ENCODE measurements around the gene COL21A1.

The COL21A1 gene

DNA sequence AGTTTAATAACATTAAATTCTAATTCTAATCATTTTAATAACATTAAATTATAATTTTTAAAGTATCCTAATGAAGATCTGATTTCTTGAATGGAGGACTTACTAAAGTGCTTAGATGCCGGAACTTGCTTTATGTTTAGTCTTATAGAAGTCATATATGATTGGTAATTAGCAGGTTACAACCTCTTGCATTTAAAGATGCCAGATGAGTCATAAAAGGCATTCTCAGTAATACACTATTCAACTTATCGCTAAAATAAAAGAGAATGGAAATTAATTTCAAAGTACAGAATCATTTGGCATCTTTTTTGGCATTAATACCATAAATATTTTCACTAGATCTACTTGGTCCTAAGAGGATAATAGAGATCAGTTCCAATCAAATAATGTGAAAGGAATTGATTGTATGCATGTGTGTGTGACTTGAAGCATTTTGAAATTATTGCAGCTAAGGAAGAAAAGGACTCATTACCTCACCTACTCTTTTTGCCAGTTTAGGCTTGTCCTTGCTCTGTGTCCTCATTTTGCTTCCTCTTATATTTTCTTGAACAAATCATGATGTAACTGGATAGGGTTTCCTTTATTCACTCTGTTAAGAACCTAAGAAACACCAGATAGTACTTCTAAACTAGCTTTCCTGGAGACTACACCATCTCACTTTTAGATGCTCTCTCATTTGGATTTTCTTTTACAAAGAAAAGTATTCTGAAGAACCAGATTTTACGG lies 2.7 kb downstream of the COL21A1 start:
- no peak for DNase-seq

DNA sequence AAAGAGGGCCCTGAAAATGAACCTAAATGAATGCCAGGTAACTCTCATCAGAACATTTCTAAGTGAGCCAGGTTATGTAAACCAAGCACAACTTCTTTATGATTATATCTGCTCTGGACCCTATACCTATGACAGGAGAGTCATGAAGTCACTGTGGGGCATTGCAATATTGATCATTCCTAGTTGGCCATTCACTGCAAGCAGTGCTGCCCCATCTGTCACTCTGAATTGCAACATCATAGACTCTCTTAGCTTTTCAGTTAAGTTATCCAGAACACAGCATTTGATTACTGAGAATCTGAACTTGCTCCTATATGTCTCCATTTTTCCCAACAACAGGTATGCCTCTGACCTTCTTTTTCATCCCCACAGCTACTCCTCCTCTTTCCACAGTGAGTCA lies 3.3 kb downstream of the COL21A1 start:
- no peak for DNase-seq

DNA sequence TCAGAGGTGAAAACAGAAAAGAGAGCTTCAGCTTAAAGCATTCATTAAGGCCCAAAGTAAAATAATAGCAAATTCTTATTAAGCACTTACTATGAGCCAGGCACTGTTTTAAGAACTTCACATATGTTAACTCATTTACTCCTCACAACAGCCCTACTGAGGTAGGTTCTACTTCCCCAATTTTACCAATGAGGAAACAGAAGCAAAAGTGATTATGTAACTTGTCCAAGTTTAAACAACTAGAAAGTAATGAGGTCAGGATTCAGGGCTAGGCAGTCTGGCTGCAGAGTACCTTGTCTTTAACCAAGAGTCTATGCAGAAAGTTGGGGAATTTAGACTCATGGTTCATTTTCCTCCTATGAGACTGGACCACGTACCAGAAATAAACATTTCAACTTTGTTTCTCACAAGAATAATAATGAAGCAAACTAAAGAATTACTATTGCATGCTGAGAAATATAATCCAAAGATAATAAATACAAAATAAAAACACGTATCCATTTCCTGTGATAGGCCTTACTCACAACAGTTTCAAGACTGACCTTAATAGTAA lies 3.8 kb downstream of the COL21A1 start:
- DNase-seq, result no peak

DNA sequence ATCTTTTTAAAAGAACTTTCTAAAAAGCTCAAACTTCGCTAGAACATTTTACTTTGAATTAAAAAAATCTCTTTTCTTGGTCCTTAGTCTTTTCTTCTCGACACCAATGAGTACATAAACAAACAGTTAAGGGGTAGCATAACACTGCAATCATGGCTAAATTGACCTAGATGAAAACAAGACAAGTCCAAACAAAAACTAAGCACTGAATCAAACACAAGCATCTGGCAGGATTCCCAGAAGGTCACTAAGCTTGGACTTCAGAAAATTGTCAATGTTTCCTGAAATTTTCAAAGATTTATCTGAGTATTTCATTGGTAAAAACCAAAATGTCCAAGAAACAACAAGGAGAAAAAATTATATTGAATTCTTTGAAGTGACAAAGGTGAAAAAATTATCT lies 5.0 kb downstream of the COL21A1 start:
- DNase-seq, result peak; percentile 70

DNA sequence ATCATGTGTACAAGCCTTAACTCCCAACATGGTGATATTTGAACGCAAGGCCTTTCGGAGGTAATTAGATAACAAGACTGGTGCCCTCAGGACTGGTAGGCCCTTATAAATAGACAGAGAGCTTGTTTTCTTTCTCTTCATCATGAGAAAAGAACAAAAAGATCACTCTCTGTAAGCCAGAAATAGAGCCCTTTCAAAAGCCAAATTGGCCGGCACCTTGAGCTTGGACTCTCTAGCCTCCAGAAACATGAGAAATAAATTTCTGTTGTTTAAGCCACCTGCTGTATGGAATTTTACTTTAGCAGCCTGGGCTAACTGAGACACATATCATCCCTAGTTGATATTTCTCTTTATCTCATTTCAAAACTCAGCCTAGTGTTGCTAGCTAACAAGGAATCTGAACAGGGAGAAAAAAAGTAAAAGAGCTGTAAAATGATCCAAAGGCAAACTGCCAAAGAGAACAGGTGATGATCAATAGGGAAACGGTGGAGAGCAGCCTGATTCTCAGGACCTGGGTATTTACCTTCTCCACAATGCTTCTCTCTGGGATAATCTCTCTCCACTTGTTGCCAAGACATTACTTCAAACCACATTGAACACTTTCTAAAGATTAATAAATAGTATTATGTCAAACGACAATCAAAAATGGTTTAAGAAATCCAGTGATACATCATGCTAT lies 6.1 kb downstream of the COL21A1 start:
- DNase-seq, result peak; percentile 90

DNA sequence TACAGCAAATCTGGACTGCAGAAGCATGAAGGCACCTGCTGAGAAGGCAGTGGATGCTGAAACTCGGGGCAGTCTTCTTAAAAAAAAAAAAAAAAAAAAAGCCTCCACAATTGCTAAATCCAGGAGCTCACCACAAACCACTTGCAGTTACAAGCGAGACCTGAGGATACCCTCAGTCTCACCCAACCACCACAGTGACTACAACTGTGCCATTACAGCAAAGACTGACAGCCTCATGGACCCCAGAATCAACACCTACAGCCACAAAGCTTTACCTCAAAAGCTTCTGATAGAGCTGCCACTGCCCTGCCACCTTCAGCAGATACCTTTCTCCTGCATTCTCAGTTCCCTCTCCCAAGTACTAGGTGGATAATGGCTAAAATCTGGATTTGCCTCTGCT lies 9.0 kb downstream of the COL21A1 start:
- DNase-seq, result peak; percentile 19

DNA sequence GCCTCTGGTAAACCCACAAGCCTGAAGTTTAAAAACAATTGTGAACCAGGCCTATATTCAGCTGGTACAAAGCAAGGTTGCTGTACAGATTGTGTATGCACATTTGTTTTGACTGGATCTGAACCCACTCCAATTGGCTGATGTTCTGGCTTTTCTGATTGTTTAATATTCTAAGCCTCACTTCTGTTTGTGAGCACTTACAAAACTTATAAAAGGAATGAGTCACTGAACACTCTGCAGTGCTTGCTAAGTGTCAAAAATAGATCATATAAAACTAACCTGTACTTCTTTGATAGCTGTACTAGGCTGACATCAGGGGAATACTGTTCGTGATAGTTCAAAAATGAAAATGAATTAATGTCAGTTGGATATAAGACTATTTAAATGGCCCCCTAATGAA lies 12.1 kb downstream of the COL21A1 start:
- no peak for DNase-seq

DNA sequence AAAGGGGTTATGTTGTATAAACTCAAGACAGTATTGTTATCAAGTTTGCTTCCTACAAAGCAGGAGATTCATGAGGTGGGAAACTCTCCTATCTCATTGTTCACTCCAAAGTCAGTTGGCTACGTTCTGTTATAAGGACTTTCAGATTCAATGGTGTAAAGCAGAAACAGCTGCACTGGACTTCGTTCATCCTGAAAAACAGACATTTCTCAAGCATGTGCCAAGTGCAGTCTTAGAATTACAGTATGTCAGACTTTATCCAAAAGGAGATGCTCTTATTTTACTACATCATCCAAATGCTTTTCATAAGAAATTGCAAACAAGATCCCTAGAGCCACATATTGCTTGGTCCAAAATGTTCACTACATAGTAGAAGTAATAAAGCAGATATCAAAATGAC lies 14.9 kb downstream of the COL21A1 start:
- DNase-seq, result no peak

DNA sequence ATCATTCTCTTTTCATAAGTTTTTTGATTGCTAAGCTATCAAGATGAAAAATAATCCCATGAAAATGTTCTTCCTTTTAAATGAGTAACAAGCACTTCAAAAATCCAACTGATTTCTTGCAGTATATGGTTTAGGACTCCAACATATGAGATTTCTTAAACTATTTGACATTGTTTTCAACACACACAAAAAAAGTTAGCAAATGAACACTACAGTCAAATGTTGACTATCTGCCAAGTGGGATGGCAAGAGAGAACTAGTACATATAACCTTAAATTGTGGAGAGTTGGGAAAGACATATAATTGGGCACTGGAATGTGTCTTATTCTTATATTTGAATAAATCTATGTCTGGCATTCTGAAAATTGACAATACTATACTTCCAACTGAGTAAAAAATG lies 15.6 kb downstream of the COL21A1 start:
- no peak for DNase-seq

DNA sequence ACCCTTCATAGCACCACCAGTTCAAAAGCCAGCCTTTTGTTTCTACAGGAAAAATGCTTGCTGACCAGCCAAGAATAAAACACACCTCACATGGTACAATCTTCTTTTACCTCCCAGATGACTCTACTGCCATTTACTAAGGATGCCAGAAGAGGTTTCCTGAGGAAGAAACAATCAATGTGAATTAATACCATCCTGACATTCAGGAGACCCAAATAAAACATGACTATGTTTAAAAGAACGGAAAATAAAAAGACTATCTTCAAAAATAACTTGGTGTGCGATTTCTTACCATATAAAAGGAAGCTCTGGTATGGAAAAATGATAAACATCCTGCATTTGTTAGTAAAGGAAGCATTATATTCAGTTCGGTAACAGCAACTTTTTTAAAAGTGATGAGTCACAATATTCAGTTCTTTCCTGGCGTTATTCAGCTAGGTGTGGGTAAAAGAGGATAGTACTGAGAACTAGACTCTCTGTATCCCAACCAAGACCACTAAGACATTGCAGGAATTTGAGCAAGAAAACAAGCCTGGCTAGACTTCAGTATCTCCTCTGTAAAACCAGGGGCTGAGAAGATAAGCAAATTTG lies 16.3 kb downstream of the COL21A1 start:
- no peak for DNase-seq

DNA sequence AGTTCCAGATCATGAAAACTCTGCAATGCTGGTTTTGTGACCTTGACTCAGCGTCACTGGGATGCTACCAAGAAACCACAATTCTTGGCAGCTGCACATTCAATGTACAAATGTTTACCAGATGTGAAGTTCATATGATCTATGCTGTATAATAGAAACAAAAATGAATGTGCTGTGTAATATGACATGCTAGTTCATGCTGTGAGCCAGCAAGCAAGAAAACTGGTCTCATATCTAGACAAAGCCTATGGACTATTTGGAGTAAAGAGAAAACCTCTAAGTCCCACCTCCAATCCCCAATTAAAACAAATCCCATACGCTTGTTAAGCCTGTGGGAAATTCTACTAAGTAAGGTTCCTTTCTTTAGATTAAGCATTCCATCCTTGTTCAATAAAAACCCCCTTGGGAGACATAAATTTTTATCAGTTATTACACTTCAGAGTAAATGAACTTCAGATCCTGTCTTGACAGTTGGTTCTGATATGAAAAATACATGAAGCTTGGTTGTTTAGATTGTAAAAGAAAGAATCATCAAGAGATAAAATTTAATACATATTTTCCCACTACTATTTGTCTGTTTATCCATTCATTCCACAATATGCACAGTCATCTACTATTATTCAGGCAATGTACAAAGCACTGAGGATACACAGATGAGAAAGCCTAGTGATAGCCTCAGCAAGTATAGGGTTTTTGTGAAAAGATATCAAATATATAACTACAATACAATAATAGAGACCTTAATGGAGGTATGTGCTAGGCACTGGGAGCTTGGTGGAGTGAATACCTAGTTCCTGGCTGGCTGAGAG lies 20.1 kb downstream of the COL21A1 start:
- no peak for DNase-seq

DNA sequence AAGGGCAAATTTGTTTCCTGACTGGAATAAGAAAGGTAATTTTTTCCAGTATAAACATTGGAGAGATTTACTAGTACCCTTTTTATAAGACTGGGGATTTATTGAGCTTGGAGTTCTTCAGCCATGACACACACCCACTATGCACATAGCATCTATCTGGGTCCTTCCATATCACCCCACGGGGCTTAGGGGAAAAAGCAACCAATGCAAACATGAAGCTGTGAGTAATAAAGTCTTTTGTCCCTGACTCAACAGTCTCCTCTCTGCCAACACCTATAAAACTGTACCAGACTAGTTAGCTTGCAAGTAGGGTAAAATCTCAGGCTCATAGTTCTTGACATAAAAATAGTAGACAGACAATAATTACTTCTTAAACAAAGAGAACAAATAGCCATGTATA lies 23.4 kb downstream of the COL21A1 start:
- no peak for DNase-seq

DNA sequence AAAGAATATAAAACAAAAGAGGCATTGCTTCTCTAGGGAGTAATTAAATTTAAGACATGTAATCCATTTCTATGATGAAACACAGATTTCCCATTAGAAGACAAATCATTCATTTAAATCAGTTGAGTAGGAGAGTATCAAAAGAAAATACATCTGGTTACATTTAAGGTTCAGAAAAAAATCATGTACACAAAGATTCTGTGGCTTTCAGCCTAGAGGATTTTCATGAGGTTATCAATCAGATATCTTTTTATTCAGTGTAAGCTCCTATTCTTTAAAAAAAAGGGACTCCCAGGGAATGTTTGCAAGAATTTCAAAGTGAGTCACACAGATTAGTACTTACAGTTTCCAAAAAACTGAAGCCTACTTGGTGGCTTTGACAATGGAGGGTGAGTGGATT lies 24.9 kb downstream of the COL21A1 start:
- DNase-seq, result no peak

DNA sequence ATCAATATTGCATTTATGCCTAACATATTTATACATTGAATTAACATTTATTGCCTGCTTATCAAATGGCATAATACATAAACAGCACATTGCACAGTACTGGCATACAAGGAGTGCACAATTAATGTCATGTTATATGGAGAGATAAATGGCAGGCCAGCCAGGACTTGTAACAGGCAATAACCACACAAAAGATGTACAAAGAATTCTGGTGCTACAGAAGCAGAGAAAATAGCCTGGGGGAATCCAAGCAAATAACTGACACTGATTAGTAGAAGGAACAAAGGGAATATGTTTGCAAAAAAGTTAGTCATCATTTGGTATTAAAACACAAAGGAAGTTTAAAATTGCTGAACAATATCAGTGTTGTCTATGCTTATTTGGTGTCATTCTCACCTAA lies 27.3 kb downstream of the COL21A1 start:
- DNase-seq, result peak; percentile 97

DNA sequence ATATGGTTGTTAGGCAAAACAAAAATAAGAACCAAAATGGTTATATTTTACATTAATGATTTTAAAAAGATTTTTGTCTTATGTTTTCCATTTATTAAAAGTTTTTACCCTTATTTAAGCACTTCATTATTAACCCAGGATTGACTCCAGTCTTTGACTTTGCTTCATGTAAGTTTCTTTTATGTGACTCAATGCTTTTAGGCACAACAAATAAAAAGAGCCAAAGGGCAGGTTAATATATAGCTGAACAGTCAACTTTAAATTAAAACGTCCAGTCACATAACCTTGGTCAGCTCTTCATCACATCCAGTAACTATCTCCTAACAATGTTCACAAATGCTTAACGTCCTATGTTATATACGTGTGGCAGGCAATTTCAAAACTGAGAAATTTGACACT lies 32.7 kb downstream of the COL21A1 start:
- DNase-seq, result no peak

DNA sequence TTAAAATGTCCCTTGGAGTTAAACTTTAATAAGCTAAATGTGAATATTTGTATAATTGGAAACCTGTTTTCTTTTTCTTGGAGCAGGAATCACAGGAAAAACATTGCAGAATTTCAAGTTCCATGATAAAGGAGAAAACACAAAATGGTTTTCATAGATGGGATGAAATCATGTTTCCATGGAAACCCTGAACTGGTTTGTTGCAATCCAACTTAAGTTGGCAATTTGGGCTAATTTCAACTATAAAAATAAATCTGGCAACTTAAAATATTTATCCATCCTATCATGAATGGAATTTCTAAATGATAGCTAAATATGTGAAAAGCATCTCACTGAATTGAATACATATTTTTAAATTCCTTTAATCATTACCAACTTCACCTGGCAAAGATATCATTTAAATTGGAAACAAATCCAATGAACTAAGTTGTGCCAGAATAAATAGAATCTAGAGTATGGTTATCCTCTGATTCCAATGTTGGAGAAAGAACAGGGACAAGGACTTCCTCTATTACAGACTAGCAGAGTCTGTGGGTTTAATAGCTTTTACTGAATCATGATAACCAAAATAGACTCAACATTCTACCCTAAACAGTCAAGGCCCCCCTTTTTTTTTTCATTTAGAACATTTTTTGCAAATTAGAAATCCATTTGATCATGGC lies 33.2 kb downstream of the COL21A1 start:
- DNase-seq, result no peak

DNA sequence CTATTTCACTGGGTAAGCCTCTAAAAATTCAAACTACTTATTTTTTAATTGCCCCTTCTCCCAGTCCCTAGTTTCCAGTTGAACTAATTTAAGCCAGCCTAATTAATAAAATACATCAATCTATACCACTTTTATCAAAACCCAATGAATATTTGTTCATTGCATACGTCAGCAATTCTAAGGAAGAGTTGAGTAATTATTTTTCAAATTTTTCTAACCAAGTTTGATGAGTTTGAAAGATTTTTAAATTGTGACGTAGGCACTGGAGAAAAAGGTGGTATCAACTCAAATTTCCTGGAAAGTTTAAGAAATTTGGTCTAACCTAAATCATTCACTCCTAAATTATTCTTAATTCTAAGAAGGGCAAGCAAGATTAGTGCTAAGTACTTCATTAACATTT lies 35.7 kb downstream of the COL21A1 start:
- DNase-seq, result no peak

DNA sequence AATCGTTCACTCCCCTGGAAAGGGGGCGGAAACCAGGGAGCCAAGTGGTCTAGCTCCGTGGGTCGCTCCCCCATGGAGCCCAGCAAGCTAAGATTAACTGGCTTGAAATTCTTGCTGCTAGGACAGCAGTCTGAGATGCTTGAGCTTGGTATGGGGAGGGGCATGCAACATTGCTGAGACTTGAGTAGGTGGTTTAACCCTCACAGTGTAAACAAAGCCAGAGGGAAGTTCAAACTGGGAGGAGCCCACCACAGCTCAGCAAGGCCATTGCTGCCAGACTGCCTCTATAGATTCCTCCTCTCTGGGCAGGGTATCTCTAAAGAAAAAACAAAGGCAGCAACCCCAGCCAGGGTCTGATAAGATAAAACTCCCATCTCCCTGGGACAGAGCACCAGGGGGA lies 43.2 kb downstream of the COL21A1 start:
- no peak for DNase-seq

DNA sequence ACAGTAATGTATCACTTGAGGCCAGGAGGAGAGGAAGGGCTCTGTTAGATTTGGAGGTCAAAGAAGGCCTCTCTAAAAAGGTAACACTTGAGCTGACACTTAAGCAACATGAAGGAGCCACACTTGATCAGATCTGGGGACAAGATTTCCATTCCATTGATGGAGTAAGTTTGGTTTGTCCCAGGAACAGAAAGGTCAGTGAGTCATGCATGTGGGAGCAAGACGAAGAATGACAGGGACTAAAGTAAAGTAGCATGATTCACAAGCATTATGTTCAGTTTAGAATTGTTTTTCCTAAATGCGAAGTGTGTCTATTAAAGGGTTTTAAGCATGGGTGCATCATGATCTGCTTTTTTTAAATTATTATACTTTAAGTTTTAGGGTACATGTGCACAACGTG lies 47.4 kb downstream of the COL21A1 start:
- no peak for DNase-seq

DNA sequence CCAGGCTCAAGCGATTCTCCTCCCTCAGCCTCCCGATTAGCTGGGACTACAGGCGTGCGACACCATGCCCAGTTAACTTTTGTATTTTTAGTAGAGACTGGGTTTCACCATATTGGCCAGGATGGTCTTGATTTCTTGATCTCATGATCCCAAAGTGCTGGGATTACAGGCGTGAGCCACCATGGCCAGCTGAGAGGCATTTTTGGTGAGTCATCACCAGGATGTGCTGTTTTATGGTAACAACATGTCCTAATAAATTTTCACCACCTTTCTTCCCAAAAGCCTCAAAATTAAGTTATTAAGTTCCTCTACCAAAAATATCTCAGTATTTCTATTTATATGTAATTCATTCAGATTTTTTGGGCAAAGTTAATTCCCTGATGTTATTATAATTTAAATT lies 53.5 kb downstream of the COL21A1 start:
- no peak for DNase-seq

DNA sequence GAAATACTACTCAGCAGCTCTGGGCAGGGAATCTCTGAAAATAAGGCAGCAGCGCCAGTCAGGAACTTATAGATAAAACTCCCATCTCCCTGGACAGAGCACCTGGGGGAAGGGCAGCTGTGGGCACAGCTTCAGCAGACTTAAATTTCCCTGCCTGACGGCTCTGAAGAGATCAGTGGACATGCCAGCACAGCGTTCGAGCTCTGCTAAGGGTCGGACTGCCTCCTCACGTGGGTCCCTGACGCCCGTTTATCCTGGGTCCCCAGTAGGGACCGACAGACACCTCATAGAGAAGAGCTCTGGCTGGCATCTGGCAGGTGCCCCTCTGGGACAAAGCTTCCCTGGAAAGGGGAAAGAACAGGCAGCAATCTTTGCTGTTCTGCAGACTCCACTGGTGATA lies 59.0 kb downstream of the COL21A1 start:
- no peak for DNase-seq

DNA sequence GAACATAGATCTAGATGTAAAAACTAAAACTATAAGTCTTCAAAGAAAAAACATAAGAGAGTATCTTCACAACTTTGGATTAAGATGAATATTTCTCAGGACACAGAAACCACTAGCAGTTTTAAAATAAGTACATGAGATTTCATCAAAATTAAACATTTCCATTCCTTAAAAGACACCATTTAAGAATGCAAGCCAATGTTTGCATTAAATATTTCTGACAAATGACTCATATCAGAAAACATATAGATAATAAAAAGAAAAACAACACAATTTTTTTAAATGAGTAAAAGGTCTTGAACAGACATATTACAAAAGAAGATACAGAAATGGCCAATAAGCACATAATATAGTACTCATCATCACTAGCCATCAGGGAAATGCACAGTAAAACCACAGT lies 59.7 kb downstream of the COL21A1 start:
- DNase-seq, result no peak

DNA sequence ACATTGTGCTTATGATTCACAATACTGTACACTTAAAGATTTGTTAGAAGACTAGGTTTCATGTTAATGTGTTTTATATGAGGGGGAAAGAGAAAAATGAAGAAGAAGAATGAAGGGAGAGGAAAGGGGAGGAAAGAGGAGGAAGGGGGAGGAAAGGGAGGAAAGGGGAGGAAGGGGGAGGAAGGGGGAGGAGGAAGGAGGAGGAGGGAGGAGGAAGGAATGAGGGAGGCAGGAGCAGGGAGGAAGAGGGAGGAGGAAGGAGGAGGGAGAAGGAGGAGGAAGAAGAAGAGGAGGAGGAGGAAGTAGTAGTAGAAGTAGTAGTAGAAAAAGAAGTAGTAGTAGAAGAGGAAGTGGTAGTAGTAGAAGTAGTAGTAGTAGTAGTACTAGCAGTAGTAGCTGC lies 70.6 kb downstream of the COL21A1 start:
- no peak for DNase-seq

Measured in NCI-H146 (cell line).